ENCODE data around the gene ATP9A. TPM values are rescaled to one million over a fixed set of nuclear protein-coding genes. Genes with fewer than 3 reads are reported as not detected.

The ATP9A gene
- total and polyA plus RNA-seq, 2 donors (not counting 3 experiments of a cell fraction or from before 2014, with no cell fraction given) = 20.9 to 41.5 TPM

GRCh38 chr20:51560042-51560441 lies 208.1 kb downstream of the ATP9A start:
- Histone ChIP-seq H3K27ac (ENCODE audit: insufficient read depth, low read depth, low read length) (no peak overlapping the region), H2AFZ (ENCODE audit: low read depth, low read length) (no peak overlapping the region), H3K9me1 (replicated peaks; ENCODE audit: control insufficient read depth, extremely low read depth, insufficient read depth, low read length) (no peaks in the 10 kb centered on the region), H3K9me3 (replicated peaks; ENCODE audit: control insufficient read depth, insufficient read depth, low read length) (no peaks in the 10 kb centered on the region), H3K36me3 (ENCODE audit: control insufficient read depth in 2 of 2, extremely low read depth in 1 of 2, insufficient read depth in 2 of 2, low read length in 2 of 2) (no peaks in the 10 kb centered on the region), H4K20me1 (replicated peaks; ENCODE audit: control insufficient read depth, extremely low read depth, insufficient read depth, low read length) (no peaks in the 10 kb centered on the region), H3K9ac (replicated peaks; ENCODE audit: extremely low read depth, insufficient read depth, low read length) (no peak overlapping the region), H3K4me3 (replicated peaks in 1 of 3; ENCODE audit: insufficient read depth in 1 of 3, low read depth in 1 of 3, low read length in 3 of 3) (no peak overlapping the region), H3K27me3 (ENCODE audit: control insufficient read depth in 2 of 2, insufficient read depth in 2 of 2, low read length in 2 of 2) (no peaks in the 10 kb centered on the region), H3K79me2 (ENCODE audit: control insufficient read depth, insufficient read depth, low read length) (no peaks in the 10 kb centered on the region), H3K4me2 (ENCODE audit: insufficient read depth, low read length) (no peak overlapping the region), H3K4me1 (ENCODE audit: control insufficient read depth, extremely low read depth, insufficient read depth, low read length) (peaks cover 24% of the 10 kb centered on the region)
- no peak for DNase-seq (ENCODE audit: low read depth, low spot score)
- intact Hi-C loops (cut with micrococcal nuclease) (no loop called here), dilution Hi-C loops (cut with MboI; ENCODE audit: extremely low pct_ligation_motif_present, low sequenced_read_pairs) (no loop called here)
- TF ChIP-seq POLR2AphosphoS5 (IDR thresholded peaks at IDR 0.05; ENCODE audit: insufficient read depth, low read depth, low read length) (no peak), POLR2A (IDR thresholded peaks at IDR 0.05; ENCODE audit: low read depth, low read length) (no peak), CTCF (IDR thresholded peaks at IDR 0.05; ENCODE audit: extremely low read depth in 1 of 2, insufficient read depth in 1 of 2, low read depth in 1 of 2, low read length in 2 of 2) (no peak), EZH2 (IDR thresholded peaks at IDR 0.05; ENCODE audit: borderline replicate concordance, low read depth, low read length, severe bottlenecking) (no peak), GATA2 (IDR thresholded peaks at IDR 0.05; ENCODE audit: insufficient read depth, insufficient read length, low read depth, low read length) (no peak), MAX (IDR thresholded peaks at IDR 0.05; ENCODE audit: insufficient read depth, insufficient read length) (no peak), JUN (IDR thresholded peaks at IDR 0.05; ENCODE audit: borderline replicate concordance, insufficient read depth, insufficient read length, low read depth) (no peak), MYC (IDR thresholded peaks at IDR 0.05; ENCODE audit: low read depth, low read length) (no peak), FOS (IDR thresholded peaks at IDR 0.05; ENCODE audit: borderline replicate concordance, insufficient read depth, low read length) (no peak)
- FAIRE-seq = no peak
- CTCF ChIA-PET = interaction anchor here (1.2 kb wide), 1 partner anchor 35 kb away, joined by 3 read pairs; no protein-coding TSS in a partner anchor
- BruUV-seq (replicated peaks) = no TSS peak
- POLR2A ChIA-PET = no interaction called here
